Kidney (tissue), 14 donors: Measurements from ENCODE around the gene SSC5D. TPM values are rescaled to one million over a fixed set of nuclear protein-coding genes. Genes with fewer than 3 reads are reported as not detected.

Experiments used
- DNase-seq, 5 donors: peaks; one replicate each; pipeline ENCODE4 v3.0.0-alpha.2; 2013 to 2020
- FAIRE-seq: peaks from 2 replicates; lab custom pipeline; 2012; peaks lifted over from hg19 to GRCh38; lab: Jason Lieb, UNC
- H3K27ac ChIP-seq, 2 donors: one replicate each; pipeline ENCODE4 v1.7.0; 2013; ENCODE audit warnings: low read depth in 2 of 2, low read length in 2 of 2, inconsistent platforms in 1 of 2
- H3K27me3 ChIP-seq: one replicate; pipeline ENCODE4 v1.7.1; 2013; ENCODE audit warnings: low read length, inconsistent platforms; ENCODE audit not compliant: control insufficient read depth, insufficient read depth
- H3K36me3 ChIP-seq, 3 donors: one replicate each; pipeline versions ENCODE4 v1.7.0 to v1.7.1; 2013; ENCODE audit warnings: low read length in 3 of 3, control low read depth in 1 of 3, inconsistent platforms in 1 of 3; ENCODE audit not compliant: insufficient read depth in 3 of 3, control insufficient read depth in 2 of 3
- H3K4me1 ChIP-seq, 3 donors: one replicate each; pipeline versions ENCODE4 v1.7.0 to v1.7.1; 2013; ENCODE audit warnings: low read length in 3 of 3, inconsistent platforms in 1 of 3, low read depth in 1 of 3; ENCODE audit not compliant: control insufficient read depth in 2 of 3, insufficient read depth in 2 of 3
- H3K4me3 ChIP-seq, 3 donors: one replicate each; pipeline versions ENCODE4 v1.7.0 to v1.8.1; 2013; ENCODE audit warnings: low read length in 3 of 3, control low read depth in 1 of 3, inconsistent platforms in 1 of 3
- H3K9ac ChIP-seq, 3 donors: one replicate each; pipeline versions ENCODE4 v1.7.0 to v1.7.1; 2013; ENCODE audit warnings: low read length in 3 of 3, control low read depth in 1 of 3, inconsistent platforms in 1 of 3
- H3K9me3 ChIP-seq, 3 donors: one replicate each; pipeline versions ENCODE4 v1.7.0 to v1.7.1; 2013; ENCODE audit warnings: low read length in 3 of 3, control low read depth in 1 of 3, inconsistent platforms in 1 of 3; ENCODE audit not compliant: control insufficient read depth in 2 of 3, insufficient read depth in 1 of 3
- intact Hi-C: fragments of 100-400 bp; cut with DNase I; formaldehyde crosslinking; loops from one replicate; pipeline ENCODE4 v1.11.1; 2022
- polyA plus RNA-seq: library from polyadenylated mRNA; stranded (reverse); fragments of 350-450 nt; fragmentation: Illumina TruSeq; extraction: RNeasy Lipid Tissue Mini Kit (QIAGEN cat#74804); gene quantifications from one replicate; pipeline ENCODE4 v1.2.3, GENCODE V29; 2014; ENCODE audit warnings: low read depth, low replicate concordance; ENCODE audit not compliant: insufficient read depth
- total RNA-seq: library from RNA; stranded (reverse); fragmentation: NEBNext Ultra II Directional; extraction: Animal tissue kit (Norgen Biotek cat#: 25700); gene quantifications from one replicate; pipeline ENCODE4 v1.2.1, GENCODE V29; 2021
- TF ChIP-seq, protein P1 (sequence below): IDR thresholded peaks from 3 replicates; pipeline ENCODE4 v1.5.1; 2012; ENCODE audit warnings: mild to moderate bottlenecking, moderate library complexity, borderline replicate concordance; ENCODE audit not compliant: insufficient read depth; ENCODE audit errors: extremely low read depth
- donor health status: control.
- donor health status: control.
- donor health status: control.
- donor health status: control.
- donor health status: control.
- donor health status: DM: yes; HTN: yes; CAD: no.
- donor health status: Normal renal cell carcinoma (clear cell type).

SSC5D gene
- total and polyA plus RNA-seq, 2 donors from 2014 or later, result 2.2 to 9.4 TPM

DNA sequence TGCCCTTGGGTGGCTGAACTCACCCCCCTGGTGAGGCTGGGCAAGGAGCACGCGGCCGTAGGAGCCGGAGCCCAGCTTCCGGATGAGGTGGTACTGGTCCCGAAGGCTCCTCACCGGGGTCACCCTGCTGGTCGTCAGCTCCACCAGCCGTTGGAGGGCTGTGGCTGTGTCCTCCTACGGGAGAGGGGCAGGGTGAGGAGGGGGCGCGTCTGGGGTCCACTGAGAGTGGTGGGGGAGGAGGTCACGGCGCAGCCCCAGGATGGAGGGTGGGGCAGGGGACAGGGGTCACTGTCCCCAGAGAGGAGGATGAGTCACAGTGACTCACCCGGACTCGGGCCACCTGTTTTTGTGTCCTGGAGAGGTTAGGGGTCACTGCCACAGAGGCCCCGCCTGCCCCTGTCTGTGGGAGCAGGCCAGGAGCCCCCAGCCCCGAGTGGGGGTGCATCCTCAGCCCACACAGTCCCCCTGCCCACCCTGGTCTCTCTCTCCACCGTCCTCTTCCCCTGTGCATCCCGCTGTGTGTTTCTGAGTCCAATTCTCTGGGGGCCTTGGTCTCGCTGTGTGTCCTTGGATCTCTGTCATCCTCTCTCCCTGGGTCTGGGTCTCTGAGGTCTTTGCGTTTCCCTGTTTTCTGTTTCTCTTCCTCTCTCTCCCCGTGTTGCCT is 56.7 kb downstream of the SSC5D start:
- FAIRE-seq, result no peak
- TF ChIP-seq, protein P1, sequence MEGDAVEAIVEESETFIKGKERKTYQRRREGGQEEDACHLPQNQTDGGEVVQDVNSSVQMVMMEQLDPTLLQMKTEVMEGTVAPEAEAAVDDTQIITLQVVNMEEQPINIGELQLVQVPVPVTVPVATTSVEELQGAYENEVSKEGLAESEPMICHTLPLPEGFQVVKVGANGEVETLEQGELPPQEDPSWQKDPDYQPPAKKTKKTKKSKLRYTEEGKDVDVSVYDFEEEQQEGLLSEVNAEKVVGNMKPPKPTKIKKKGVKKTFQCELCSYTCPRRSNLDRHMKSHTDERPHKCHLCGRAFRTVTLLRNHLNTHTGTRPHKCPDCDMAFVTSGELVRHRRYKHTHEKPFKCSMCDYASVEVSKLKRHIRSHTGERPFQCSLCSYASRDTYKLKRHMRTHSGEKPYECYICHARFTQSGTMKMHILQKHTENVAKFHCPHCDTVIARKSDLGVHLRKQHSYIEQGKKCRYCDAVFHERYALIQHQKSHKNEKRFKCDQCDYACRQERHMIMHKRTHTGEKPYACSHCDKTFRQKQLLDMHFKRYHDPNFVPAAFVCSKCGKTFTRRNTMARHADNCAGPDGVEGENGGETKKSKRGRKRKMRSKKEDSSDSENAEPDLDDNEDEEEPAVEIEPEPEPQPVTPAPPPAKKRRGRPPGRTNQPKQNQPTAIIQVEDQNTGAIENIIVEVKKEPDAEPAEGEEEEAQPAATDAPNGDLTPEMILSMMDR, result no peak
- intact Hi-C loops, result no loop called here
- H3K27me3 ChIP-seq, result no peaks in the 10 kb centered on the region
- H3K27ac ChIP-seq, result no peak overlapping the region
- H3K4me3 ChIP-seq, result no peak overlapping the region
- no peaks in the 10 kb centered on the region for H3K36me3 ChIP-seq
- peaks cover 0 to 2% (median 0%) of the 10 kb centered on the region in 3 donors for H3K4me1 ChIP-seq
- no peak overlapping the region for H3K9ac ChIP-seq
- H3K9me3 ChIP-seq, result no peaks in the 10 kb centered on the region
- DNase-seq, result no peak

DNA sequence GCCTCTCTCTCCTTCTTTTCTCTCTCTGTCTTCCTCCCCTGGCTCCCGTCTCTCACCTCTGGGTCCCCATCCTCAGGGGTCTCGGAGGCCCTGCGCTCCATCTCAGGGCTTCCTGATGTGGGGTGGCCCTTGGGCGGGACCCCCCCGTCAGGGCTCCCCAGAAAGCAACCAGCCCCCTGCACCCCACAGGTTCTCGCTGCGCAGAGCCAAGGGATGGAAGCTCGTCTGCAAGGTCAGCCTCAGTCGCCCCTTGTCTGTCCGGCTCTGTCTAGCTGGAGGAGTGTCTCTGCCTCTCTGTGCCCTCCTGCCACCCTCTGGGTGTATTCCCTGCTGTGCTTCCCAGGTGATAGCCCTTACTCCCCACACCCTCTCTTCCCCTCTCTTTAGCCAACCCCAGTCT is 57.2 kb downstream of the SSC5D start, which contains the start of gene SBK3:
TSS of gene SBK3 (minus strand) at position 101 of the 400 bp plus-strand sequence. CDS start at position 101, 0 bp downstream.
- no peak within 1 kb of the TSS for H3K9ac ChIP-seq
- TF ChIP-seq, protein P1, result no peak
- FAIRE-seq (no peak), DNase-seq (no peak)
- H3K4me3 ChIP-seq, result no peak within 1 kb of the TSS
- no peaks in the 10 kb centered on the region for H3K36me3 ChIP-seq
- intact Hi-C loops, result no loop called here
- peaks cover 0 to 2% (median 0%) of the 10 kb centered on the region in 3 donors for H3K4me1 ChIP-seq
- H3K27ac ChIP-seq, result no peak within 1 kb of the TSS
- no peaks in the 10 kb centered on the region for H3K27me3 ChIP-seq
- no peaks in the 10 kb centered on the region for H3K9me3 ChIP-seq

DNA sequence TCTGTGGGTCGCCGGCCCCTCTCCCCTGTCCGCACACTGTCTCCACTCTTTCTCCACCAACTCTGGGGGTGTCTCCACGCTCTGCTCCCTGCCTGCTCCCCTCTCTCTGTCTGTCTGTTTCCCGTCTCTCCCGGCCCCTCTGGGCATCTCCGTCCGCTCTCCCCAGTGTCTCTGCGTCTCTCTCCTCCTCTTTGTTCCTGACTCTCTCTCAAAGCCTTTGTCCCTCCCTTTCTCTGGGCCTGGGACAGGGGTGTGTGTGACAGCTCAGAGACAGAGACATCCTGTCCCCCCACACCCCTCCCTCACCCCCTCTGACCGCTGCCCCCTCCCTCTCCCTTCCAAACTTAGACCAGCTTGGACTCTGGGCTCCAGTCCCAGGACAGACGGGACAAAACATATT is 57.8 kb downstream of the SSC5D start:
- DNase-seq (peak in 1 of 5 donors; percentile 43), FAIRE-seq (no peak)
- TF ChIP-seq, protein P1, result no peak
- H3K9me3 ChIP-seq, result no peaks in the 10 kb centered on the region
- H3K36me3 ChIP-seq, result no peaks in the 10 kb centered on the region
- H3K27me3 ChIP-seq, result no peaks in the 10 kb centered on the region
- peaks cover 0 to 2% (median 0%) of the 10 kb centered on the region in 3 donors for H3K4me1 ChIP-seq
- intact Hi-C loops, result no loop called here
- no peak overlapping the region for H3K9ac ChIP-seq
- no peak overlapping the region for H3K27ac ChIP-seq
- no peak overlapping the region for H3K4me3 ChIP-seq
